ENCODE measurements around the gene PSORS1C1.
A peak's percentile ranks its signal among the peaks of the same experiment; 100 is the strongest.

The PSORS1C1 gene

DNA sequence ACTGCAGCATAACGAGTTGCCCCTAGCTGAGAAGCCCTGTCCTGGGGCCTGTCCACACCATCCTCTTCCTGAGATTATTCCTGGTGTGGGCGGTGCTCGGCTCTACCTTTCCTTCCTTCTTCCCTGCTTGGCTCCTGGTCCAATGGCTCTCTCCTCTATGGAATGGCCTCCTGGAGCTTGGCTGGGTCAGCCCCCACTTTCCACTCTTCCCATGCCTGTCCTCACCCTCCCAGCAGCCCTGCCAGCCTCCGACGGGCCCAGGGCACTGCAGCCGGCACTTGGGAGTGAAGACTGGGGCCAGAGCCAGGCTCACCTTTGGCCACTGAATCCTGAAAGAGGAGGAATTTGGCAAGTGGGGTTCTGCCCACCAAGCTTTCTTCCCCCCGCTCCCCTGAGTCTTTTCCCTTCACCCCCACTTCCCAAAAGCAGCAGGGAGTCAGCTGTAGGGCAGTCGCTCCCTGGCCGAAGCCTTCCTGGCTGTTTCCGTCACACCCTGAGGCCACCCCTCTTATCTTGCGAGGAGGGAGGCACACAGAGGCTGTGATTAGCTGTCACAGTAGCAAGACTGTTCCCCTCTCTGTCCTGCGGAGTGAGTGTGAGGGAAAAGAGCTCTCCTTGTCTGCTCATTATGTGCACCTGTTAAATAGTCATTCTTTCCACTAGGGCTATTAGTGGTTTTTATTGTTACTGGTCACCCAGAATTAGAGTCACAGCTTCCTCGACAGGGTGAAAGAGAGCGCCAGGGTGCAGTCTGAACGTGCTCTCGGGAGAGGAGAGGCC lies 12.0 kb downstream of the PSORS1C1 start:
- DNase-seq, result no peak

DNA sequence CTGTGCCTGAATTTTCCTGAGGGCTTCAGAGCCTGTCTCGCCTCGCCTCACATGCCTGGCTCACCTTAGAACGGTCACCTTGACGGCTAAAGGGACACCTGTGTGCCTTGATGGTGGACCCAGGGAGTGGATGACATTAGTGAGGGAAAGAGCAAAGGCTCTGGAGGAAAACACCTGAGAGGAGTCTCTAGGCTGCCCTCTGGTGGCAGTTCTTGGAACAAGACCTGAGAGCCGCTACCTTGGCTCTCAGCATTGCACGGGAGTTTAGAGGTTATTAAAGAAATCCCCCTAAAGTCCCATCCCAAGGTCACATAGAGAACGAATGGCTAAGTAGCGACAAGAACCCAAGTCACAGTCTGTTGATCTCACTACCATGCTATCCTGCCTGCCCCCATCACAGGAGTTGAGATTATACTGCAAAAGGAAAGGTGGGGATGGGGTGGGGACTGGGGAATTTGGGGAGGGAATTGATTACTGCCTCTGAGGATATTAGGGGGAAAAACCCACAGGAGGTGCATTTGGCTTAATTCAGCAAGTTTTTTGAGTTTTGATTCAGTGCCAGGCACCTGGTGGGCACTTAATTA lies 13.6 kb downstream of the PSORS1C1 start:
- peak; percentile 50 to 74 (median 54) for DNase-seq

- DNase-seq, result no peak
Observed at GRCh38 chr6:31129130-31129529, 14.5 kb downstream of the PSORS1C1 start.

- no peak for DNase-seq
Observed at GRCh38 chr6:31130751-31131150, 16.2 kb downstream of the PSORS1C1 start.

DNA sequence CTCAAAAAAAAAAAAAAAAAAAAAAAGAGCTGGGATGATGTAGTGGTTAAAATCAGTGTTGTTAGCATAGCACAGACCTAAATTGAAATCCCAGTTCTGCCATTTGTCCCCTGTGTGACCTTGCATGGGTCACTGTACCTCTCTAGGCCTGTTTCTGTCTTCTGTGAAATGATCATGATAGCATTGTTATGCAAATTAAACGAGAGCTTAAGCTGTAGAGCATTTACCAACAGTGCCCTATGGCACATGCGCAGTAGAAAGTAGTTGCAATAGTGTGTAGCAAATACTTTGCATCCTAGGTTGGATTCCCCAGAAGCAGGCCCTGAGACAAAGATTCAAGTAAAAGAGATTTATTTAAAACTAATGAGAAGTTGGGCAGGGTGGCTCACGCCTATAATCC lies 17.0 kb downstream of the PSORS1C1 start:
- DNase-seq, result no peak

DNA sequence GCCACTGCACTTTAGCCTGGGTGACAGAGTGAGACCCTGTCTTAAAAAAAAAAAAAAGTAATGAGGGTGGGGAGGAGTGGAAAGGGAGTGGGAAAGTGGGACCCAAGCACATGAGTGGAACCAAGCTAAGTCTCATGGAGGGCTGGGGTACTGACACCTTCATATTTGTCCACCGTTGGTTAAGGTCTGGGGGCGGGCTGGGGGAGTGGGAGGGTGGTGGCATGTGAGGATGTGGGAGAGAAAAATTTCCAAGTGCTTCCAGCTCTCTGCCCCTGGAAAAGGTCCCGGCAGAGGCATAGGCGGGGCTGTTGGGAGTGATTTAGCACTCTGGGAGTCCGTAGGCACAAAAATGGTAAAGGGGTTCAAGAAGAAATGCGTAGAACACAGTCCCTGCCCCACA lies 18.2 kb downstream of the PSORS1C1 start:
- DNase-seq, result no peak

DNA sequence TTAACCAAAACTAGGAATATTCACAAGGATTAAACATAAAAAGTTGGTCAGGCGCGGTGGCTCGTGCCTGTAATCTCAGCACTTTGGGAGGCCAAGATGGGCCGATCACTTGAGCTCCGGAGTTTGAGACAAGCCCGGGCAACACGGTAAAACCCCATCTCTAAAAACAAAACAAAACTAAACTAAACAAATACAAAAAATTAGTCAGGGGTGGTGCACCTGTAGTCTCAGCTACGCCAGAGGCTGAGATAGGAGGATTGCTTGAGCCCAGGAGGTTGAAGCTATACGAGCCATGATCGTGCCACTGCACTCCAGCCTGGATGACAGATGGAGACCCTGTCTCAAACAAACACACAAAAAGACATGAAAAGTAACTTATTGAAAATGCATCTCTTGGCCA lies 21.1 kb downstream of the PSORS1C1 start:
- DNase-seq, result no peak

DNA sequence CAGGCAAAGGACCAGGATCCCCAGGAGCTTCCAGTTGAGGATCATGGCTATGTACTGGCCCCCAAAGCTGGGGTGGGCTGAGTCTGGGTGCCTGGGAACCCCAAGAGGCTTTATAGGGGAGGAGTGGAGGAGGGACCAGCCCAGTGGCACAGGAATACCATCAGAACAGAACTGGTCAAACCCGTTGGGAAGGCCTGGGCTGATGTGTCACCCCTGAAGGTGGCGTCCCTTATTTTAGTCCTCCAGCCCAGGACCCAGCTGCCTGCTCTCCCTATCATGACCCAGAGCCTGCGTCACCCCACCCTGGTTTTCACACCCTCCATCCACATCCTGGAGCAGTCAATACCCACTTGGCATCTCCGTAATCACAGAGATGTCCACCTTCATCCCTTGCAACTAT lies 24.4 kb downstream of the PSORS1C1 start, which contains the start of gene PSORS1C2:
Gene PSORS1C2, minus strand, starts transcription at position 85 of the 400 bp plus-strand sequence. Its CDS starts 40 bp downstream, at position 45.
- no peak for DNase-seq

DNA sequence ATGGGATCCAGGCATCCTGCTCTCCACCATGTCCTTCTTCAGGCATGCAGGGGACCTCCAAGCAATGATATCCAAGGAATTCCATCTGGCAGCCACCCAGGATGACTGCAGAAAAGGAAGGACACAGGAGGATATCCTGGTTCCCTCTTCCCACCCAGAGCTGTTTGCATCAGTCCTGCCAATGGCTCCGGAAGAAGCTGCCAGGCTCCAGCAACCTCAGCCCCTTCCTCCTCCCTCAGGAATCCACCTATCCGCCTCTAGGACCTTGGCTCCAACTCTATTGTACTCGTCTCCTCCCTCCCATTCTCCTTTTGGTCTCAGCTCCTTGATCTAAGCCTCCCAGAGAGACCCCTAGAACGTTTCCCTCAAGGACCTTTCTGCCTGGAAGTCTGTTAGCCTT lies 25.0 kb downstream of the PSORS1C1 start:
- no peak for DNase-seq

DNA sequence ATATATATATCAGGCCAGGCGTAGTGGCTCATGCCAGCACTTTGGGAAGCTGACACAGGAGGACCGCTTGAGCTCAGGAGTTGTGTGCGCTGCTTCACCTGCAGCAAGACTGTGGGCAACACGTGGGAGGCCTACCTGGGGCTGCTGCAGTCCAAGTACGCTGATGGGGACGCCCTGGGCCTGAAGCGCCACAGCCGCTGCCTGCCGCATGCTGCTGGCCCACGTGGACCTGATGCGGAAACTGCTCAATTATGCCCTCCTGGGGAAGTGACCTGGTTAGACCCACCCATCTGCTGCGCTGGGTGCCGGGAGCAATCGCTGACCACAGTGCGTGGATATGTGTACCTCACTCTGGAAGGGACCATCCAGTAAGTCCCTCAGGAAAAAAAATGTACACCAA lies 26.0 kb downstream of the PSORS1C1 start:
- no peak for DNase-seq

DNA sequence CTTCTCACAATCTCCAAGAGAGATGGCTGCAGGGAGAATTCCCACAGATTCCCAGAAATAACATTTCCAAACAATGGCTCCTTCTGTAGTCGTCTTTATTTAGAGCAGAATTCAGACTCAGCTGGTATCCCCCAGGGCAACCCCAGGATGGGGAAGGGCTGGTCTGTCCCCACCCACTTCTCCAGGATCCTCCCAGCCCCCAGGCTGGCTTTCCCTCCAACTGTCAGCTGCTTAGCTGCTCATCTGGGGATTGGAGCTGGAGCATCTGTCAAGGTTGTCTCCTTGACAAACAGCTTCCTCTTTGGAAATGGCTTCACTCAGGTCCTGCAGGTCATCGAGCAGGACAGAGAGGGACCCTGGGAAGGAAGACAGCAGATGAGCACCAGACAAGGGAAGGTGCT lies 27.8 kb downstream of the PSORS1C1 start:
- no peak for DNase-seq

DNA sequence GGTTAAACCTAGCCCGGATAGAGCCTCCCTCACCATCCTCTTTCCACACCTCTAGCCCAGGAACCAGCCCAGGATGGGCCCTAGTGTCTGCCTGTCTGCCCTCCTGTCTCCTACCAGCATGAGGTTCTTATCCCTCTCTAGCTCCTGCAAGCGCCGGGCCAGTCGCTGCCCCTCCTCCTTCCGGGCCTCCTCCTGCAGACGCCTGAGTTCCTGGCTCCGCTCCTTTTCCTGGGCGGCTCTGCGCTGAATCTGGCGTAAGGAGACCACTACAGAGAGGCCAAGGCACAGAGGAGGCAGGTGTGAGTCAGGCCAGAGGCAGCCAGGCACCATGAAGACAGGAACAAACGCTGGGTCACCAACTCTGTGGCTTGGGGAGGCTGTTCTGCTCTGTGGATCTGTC lies 28.5 kb downstream of the PSORS1C1 start:
- DNase-seq, result no peak

DNA sequence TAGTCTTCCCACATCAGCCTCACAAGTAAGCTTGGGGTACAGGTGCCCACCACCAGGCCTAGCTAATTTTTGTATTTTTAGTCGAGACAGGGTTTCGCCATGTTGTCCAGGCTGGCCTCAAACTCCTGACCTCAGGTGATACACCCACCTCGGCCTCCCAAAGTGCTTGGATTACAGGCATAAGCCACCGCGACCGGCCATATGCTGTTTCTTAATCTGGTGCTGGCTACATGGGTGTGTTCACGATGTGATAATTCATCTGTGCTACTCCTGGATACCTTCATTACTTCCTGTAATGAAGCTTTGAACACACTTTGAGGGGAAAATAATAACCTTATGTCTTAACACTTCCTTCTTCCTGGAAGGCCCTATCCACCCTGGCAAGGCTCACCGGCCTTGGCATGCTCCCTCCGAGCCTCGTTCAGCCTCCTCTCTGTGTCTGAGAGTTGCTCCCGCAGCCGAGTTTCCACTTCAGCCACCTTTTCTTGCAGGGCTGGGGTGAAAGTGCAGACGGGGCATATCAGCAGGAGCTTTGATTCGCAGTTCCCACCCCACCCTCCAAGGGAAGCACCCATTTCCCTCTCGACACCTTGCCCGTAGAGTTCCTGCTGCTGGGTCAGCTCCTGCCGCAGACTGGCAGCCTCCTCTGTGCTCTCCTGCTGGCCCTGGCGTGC lies 29.8 kb downstream of the PSORS1C1 start:
- no peak for DNase-seq

- no peak for DNase-seq
Observed at GRCh38 chr6:31144970-31145340, 30.4 kb downstream of the PSORS1C1 start.

DNA sequence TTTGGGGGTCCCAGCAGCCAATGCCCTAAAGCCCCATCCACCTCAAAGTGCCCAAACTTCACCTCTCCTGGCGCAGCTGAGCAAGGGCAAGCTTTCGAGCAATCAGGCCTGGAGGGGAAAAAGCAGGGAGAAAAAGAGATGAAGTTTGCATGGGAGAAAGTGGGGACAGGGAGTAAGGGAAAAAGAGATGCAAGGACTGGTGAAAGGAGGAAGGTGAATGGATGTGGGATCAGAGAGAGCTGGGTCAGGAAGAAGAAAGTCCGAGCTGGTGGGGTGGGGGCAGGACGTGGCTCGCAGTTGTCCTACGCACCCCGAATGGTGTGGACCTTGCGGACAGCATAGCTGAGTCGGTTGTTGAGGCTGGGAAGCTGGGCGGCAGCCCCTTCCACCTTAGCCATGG lies 30.8 kb downstream of the PSORS1C1 start:
- no peak for DNase-seq

- no peak for DNase-seq
Observed at GRCh38 chr6:31149827-31150447, 35.3 kb downstream of the PSORS1C1 start.

DNA sequence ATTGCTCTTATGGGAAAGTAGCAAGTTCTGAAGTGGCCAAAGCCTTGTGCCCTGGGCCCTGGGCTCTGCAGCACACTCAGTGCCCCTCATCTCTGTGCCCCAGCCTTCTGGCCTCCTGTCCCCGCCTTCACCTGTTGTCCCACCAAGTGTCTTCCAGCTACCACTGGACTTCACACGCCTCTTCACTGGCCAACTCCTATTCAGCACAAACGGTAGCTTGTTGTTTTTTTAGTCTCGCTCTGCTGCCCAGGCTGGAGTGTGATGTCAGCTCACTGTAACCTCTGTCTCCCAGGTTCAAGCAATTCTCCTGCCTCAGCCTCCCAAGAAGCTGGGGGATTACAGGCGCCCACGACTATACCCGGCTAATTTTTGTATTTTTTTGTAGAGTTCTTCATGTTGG lies 38.2 kb downstream of the PSORS1C1 start:
- no peak for DNase-seq

DNA sequence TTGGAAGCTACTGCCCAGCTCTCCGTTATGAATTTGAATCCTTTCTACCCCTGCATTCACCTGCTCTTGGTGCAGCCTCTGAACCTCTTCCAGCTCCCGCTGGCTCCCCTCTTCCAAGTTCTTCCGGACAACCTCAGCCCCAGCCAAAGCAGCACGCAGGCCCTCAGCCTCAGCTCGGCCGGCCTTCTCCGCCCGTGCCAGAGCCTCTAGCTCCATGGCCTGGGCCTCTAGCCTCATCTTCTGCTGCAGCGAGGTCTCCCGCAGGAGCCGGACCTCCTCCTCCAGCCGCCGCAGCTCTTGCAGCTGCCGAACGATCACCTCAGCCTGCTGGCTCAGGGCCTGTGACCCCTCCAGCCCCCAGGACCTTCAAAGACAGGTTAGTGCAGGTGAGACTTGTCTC lies 39.8 kb downstream of the PSORS1C1 start:
- no peak for DNase-seq

GRCh38 chr6:31156641-31157040 lies 42.0 kb downstream of the PSORS1C1 start:
- no peak for DNase-seq

- no peak for DNase-seq
Observed at GRCh38 chr6:31157513-31158139, 43.0 kb downstream of the PSORS1C1 start, which contains the start of gene CCHCR1. Gene CCHCR1 (minus strand): TSS chr6:31157802. CDS start chr6:31157600, 202 bp downstream.

DNA sequence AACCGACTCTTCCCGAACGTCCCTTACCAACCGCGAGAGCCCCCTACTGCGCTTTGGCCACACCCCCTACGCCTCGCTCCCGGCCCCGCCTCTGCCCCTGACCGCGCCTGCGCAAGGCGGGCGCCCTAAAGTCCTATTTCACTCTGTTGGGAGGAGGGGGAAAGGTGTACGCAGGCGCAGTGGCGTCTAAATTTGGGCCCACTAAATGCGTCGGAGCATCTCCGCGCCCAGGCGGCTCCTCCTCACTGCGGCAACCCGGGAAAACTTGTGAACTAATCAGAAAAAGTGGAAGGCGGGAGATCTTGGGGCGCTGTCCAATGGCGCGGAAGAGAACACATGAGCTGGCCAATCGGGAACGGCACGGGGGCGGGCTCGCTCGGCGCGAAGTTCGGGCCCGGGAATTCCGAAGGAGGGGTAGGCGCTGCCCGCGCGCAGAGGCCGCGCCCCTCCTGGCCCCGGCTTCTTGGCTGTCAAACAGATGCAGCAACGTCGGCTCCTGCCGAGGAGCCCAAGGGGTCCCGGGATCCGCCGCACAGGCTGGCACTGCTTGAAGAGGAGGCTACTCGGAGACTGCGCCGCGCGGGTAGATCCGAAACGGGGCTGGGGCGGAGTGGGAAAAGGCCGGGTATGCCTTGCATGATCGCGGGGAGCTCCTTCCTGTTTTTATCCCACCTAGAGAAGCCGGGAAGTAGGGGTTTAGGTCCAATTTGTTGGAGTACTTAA lies 43.7 kb downstream of the PSORS1C1 start, which contains the start of gene TCF19:
Gene TCF19, plus strand, starts transcription at position 450 of the 723 bp plus-strand sequence. CDS start 881 bp downstream, outside the sequence.
- peak; percentile 99 to 100 (median 99) for DNase-seq

All from suppressor macrophage (primary cell).